Measurements from ENCODE around the gene PKP1.

PKP1 gene

GRCh38 chr1:201375169-201375568, 91.9 kb downstream of the PKP1 start:
- H3K9me3 ChIP-seq (ENCODE audit: low read length) = no peaks in the 10 kb centered on the region
- H3K36me3 ChIP-seq (ENCODE audit: insufficient read depth, low read length) = no peaks in the 10 kb centered on the region
- no peak overlapping the region for H3K4me2 ChIP-seq (ENCODE audit: low read length)
- no peak overlapping the region for H2AFZ ChIP-seq (ENCODE audit: low read length)
- H3K9ac ChIP-seq (ENCODE audit: low read length) = no peak overlapping the region
- H3K79me2 ChIP-seq (ENCODE audit: insufficient read depth, low read length) = no peaks in the 10 kb centered on the region
- H3K27ac ChIP-seq (ENCODE audit: low read depth, low read length, poor library complexity, severe bottlenecking) = no peak overlapping the region
- no peaks in the 10 kb centered on the region for H3K4me1 ChIP-seq (ENCODE audit: insufficient read depth, low read length, severe bottlenecking)
- TF ChIP-seq EZH2 (IDR thresholded peaks at IDR 0.05; ENCODE audit: borderline replicate concordance, low read length) (no peak), CTCF (IDR thresholded peaks at IDR 0.05; ENCODE audit: low read length) (no peak)
- H4K20me1 ChIP-seq (ENCODE audit: insufficient read depth, low read length) = no peaks in the 10 kb centered on the region
- no peaks in the 10 kb centered on the region for H3K9me2 ChIP-seq (ENCODE audit: low read depth, low read length)
- no peaks in the 10 kb centered on the region for H3F3A ChIP-seq (ENCODE audit: insufficient read depth, low read length)
- H3K4me3 ChIP-seq (ENCODE audit: low read depth, low read length, poor library complexity, severe bottlenecking) = no peak overlapping the region
- H3K27me3 ChIP-seq (ENCODE audit: insufficient read depth, low read length) = no peaks in the 10 kb centered on the region

- Histone ChIP-seq H3K4me1 (ENCODE audit: insufficient read depth, low read length, severe bottlenecking) (no peaks in the 10 kb centered on the region), H3K36me3 (ENCODE audit: insufficient read depth, low read length) (no peaks in the 10 kb centered on the region), H3K9me2 (ENCODE audit: low read depth, low read length) (no peaks in the 10 kb centered on the region), H4K20me1 (ENCODE audit: insufficient read depth, low read length) (no peaks in the 10 kb centered on the region), H3K9ac (ENCODE audit: low read length) (no peak overlapping the region), H3K4me3 (ENCODE audit: low read depth, low read length, poor library complexity, severe bottlenecking) (no peak overlapping the region), H3F3A (ENCODE audit: insufficient read depth, low read length) (no peaks in the 10 kb centered on the region), H3K27ac (ENCODE audit: low read depth, low read length, poor library complexity, severe bottlenecking) (no peak overlapping the region), H3K9me3 (ENCODE audit: low read length) (no peaks in the 10 kb centered on the region), H3K4me2 (ENCODE audit: low read length) (no peak overlapping the region), H3K79me2 (ENCODE audit: insufficient read depth, low read length) (no peaks in the 10 kb centered on the region), H3K27me3 (ENCODE audit: insufficient read depth, low read length) (no peaks in the 10 kb centered on the region), H2AFZ (ENCODE audit: low read length) (no peak overlapping the region)
- TF ChIP-seq EZH2 (IDR thresholded peaks at IDR 0.05; ENCODE audit: borderline replicate concordance, low read length) (no peak), CTCF (IDR thresholded peaks at IDR 0.05; ENCODE audit: low read length) (no peak)
Observed at GRCh38 chr1:201376107-201376463, 92.8 kb downstream of the PKP1 start.

- no peaks in the 10 kb centered on the region for H3F3A ChIP-seq (ENCODE audit: insufficient read depth, low read length)
- no peaks in the 10 kb centered on the region for H3K9me2 ChIP-seq (ENCODE audit: low read depth, low read length)
- no peak overlapping the region for H3K27ac ChIP-seq (ENCODE audit: low read depth, low read length, poor library complexity, severe bottlenecking)
- H3K9ac ChIP-seq (ENCODE audit: low read length) = no peak overlapping the region
- no peaks in the 10 kb centered on the region for H3K9me3 ChIP-seq (ENCODE audit: low read length)
- no peak overlapping the region for H2AFZ ChIP-seq (ENCODE audit: low read length)
- no peaks in the 10 kb centered on the region for H4K20me1 ChIP-seq (ENCODE audit: insufficient read depth, low read length)
- H3K4me2 ChIP-seq (ENCODE audit: low read length) = no peak overlapping the region
- H3K79me2 ChIP-seq (ENCODE audit: insufficient read depth, low read length) = no peaks in the 10 kb centered on the region
- H3K4me3 ChIP-seq (ENCODE audit: low read depth, low read length, poor library complexity, severe bottlenecking) = no peak overlapping the region
- H3K4me1 ChIP-seq (ENCODE audit: insufficient read depth, low read length, severe bottlenecking) = no peaks in the 10 kb centered on the region
- H3K36me3 ChIP-seq (ENCODE audit: insufficient read depth, low read length) = no peaks in the 10 kb centered on the region
- TF ChIP-seq CTCF (IDR thresholded peaks at IDR 0.05; ENCODE audit: low read length) (peak; percentile 54), EZH2 (IDR thresholded peaks at IDR 0.05; ENCODE audit: borderline replicate concordance, low read length) (no peak)
- no peaks in the 10 kb centered on the region for H3K27me3 ChIP-seq (ENCODE audit: insufficient read depth, low read length)
Observed at GRCh38 chr1:201376464-201377374, 93.4 kb downstream of the PKP1 start.
